CD4-positive, alpha-beta T cell treated with Interleukin-4 for 1 hour (primary cell): Measurements from ENCODE around the gene CPNE4.
"Not testable (repeated sequence)": the region's sequence is repeated elsewhere in the genome, so short reads cannot be mapped to it uniquely, and the experiment has no call there.

Source experiments
- DNase-seq, 2 donors: peaks; one replicate each; pipeline ENCODE4 v3.0.0-alpha.2; 2020 to 2022

CPNE4 gene

DNA sequence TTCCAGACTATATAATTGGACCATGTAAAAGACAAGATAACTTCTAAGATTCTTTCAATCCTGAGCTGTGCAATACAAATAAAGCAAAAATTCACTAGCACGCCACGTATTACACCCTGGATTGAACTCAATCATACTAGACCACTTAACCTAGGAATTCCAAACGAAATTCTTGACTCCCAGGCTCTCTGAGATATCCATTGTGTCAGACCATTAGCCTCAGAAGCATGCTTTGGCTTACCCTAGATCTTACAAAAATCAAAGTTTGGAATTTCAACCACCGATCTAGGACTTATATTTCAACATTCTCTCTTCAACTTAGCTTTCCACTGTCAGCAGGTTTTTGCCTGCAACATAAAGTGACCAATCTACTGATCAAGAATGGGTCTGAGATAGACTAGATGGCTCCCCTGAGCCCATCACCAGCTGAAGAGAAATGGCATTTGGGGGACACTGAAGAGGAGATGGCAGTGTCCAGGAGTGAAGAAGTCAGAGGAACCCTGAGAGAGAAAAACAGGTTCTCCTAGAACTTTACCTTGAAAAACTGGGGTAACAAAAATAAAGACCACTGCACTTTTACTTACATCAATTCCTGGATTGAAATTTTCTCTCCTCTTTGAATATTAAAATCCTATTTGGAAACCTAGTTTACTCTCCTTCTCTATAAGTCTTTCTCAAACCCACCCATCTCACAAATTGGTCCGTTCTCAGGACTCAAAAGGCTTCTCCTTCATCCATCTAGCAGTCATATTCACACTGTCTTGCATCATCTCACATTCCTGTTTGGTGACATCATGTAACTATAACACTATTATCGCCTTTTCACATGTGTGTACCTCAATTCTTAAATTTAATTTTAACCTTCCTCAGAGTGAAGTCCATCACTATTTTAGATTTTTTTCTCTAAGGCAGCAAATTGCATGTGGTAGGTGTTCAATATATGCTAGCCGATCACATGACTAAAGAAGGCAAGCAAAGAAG is 18.5 kb downstream of the CPNE4 start:
- no peak for DNase-seq

DNA sequence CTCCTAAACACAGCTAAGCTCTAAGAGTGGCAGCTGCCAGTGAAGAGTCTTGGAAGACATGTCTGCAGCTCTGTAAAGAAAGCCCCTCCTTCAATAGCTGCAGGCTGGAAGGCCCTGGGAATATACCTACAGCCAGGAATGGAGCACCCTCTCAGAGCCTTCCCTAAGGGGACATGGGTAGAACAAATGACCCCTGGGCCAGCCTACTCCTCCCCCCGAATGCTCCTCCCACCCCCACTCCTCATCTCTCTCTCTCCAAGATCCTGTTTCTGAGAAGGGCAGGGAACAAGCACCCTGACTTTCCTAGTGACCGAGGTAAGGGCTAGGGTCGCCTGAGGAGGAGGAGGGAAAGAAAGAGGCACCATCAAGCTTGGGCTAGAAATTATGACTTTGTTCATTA is 20.7 kb downstream of the CPNE4 start:
- no peak for DNase-seq

DNA sequence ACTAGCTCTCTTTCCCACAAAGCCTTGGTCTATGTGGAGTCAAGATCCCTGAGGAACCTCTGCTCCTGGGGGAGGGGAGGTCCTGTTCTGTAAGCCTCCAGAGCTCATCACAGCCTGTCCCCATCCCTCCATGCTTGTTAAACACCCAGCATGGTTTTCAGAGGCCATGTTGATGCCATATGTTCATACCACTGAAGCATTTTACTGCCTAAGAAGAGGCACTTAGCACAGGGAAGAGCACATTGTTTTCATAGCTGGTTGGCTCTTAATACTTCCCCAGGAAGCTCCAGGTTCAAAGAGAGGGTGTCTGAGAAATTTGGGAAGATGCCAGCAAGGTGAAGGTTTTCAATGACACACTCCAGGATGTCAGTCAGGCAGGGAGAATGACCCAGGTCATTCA is 25.6 kb downstream of the CPNE4 start:
- DNase-seq: no peak

GRCh38 chr3:132008837-132009236 is 26.0 kb downstream of the CPNE4 start:
- DNase-seq: no peak

DNA sequence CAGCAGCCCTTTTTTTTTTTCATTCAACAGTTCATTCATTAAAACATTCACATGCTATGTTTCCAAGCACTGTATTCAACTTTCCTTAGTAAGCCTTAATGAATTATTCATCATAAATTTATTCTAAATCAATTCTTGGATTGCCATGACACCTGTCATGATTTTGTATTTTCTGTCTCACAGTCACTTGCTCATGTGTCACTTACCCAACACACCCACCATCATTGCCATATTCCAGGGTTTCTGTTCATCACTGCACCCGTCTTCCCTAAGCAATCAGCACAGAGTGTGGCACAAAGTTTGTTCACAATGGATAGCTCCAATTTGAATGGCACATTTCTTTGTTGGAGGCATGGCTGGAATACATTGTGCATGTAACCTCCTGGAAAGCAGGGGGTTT is 27.2 kb downstream of the CPNE4 start:
- no peak for DNase-seq

DNA sequence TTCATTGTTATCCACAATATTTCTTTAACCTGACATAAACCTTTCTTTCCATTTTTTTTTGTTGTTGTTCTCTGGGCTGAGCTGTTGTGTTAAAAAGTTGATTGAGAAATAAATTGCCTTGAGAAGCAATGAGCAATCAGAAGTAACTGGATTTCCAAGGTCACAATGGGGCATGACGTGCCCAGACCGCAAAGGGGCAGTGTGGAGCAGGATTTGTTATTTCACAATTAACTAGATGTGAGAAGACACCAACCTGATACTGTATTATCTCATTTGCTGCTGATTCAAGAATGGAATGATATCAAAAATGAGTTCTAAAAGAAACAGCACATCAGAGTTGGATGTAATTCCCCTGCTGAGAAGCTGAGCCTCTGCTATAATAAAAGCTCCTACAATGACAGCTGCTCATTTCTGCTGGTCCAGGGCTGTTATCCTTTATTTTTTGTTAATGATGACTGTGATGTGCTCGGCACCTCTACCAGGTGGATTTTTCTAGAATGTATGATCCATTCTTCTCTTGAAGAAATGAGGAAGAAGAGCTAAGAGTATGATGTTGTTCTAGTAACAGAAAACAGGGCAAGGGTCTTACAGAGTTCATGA is 28.1 kb downstream of the CPNE4 start:
- DNase-seq: no peak

GRCh38 chr3:132004571-132004970 is 30.2 kb downstream of the CPNE4 start:
- DNase-seq: no peak

- no peak for DNase-seq
Observed at GRCh38 chr3:132003685-132004084, 31.1 kb downstream of the CPNE4 start.

- no peak for DNase-seq
Observed at GRCh38 chr3:132001999-132002398, 32.8 kb downstream of the CPNE4 start.

DNA sequence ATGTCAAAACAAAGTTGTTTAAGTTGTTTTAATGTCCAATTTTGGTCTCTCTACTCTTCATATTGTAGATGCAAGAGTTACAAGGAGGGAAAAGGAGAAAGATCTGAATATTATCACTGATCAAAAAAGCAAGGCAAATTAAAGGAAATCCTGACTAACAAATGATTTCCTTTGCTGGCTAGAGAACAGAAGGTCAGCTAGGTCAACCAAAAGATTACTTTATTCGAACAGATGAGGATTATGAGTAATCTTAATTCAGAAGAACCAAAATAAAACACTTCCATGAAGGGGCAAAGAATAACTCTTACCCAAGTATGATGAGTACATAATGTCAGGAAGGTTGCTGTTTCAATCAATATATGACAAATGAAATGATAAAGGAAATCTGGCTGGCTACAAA is 33.8 kb downstream of the CPNE4 start:
- no peak for DNase-seq

- DNase-seq: no peak
Observed at GRCh38 chr3:131998027-131998426, 36.8 kb downstream of the CPNE4 start.

DNA sequence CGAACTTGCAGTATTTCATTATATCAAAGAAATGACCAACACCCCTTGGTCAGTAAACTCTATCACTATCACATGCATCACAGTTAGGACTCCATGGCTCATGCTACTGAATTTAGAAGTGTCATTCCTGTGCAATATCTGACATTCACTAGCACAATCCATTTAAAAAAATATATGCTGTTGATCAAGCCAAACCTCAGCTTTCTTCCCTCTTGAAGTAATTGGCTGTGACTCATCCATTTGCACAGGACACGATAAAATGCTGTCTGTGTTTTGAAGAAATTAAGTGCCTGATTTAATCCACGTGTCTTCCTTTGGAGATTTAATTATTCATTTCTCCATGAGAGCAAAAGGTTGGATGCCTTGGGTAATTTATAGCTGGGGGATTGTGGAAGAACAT is 38.9 kb downstream of the CPNE4 start:
- no peak for DNase-seq

DNA sequence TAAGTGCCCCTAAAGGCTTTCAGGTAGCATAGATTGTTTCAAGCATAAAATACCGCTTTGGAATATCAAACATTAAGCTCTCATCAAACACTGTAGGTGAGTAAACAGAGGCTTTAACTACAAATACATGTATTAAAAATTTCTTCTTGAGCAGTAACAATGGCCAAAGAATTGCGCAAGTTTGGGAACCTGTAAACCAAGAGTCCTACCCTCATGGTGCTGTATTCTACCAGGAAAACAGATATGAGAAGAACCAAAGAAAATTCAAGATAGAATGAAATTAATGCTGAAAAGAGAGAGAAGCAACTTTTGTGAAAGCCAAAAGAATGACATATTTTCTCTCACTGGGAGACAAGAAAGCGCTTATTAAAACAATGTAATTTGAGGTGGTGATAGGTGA is 45.5 kb downstream of the CPNE4 start:
- no peak for DNase-seq

DNA sequence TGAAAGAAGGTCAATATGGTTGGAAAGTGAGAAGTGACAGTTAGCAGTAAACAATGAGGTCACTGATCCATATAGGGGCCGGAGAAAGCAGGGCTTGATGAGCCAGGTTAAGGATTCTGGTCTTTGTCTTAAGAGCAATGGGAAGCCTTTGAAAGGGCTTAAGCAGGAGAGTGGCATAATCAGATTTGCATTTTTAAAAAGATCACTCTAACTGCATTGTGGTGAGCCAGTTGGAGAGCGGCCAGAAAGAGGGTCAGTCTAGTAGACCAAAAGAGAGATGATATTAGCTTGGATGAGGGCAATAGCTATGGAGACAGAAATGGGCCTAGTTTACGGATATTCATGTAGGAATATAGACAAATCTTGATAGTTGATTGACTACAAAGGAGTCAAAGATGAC is 46.6 kb downstream of the CPNE4 start:
- DNase-seq: no peak

GRCh38 chr3:131983689-131984088 is 51.1 kb downstream of the CPNE4 start:
- DNase-seq: no peak

GRCh38 chr3:131981323-131981722 is 53.5 kb downstream of the CPNE4 start:
- no peak for DNase-seq

DNA sequence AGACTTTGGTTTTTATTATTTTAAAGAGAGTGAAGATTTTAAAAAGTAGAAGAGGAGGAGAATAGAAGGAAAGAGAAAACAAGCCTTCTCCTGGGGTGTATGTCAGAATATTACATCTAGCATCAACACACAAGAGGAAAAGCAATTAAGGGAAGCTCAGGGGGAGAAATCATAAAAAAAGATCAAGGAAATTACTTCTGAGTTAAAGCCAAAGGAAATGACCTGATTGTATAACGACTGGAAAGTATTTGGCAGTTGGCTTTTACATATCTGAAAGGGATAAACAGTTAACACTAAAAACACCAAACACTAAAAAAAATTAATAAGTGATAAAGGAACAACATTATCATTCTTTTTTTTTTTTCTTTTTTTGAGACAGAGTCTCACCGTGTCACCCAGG is 58.4 kb downstream of the CPNE4 start:
- DNase-seq: no peak

GRCh38 chr3:131975047-131975446 is 59.8 kb downstream of the CPNE4 start:
- DNase-seq: no peak

DNA sequence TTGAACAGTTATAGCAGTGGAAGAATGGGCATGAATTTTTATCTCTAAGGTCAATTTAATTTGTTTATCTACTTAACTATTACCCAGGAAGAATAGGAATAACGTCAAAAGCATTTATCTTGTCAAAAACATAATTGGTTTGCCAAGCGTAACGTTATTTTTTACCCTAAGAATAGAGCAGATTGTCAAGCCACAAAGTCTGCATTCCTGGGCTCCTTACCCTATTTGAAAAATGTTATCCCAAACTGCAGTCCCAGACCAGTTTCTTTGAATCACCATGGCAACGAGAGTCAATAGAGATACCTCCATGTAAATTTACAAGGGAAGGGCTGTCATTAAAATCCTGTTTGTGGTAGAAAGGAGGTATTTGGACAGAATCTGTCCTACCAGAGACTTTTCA is 61.1 kb downstream of the CPNE4 start:
- no peak for DNase-seq

DNA sequence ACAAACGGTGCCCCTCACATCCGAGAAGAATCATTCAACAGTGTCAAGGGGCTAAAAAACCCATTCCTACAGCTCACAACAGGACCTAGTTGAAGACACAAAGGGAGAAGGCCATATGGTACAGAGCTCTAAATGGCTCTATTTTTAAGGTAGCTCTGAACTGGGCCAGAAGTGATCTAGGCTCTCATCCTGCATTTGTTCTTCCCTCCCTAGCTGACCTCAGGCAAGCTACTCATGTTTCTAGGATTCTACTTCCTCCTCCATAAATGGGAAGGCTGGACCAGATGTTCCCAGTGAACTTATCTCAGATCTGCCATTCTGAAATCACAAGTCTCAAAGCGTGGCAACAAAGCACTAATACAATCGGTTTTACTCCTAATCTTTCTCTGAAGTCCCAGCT is 62.3 kb downstream of the CPNE4 start:
- no peak for DNase-seq

GRCh38 chr3:131972091-131972490 is 62.7 kb downstream of the CPNE4 start:
- DNase-seq: no peak

DNA sequence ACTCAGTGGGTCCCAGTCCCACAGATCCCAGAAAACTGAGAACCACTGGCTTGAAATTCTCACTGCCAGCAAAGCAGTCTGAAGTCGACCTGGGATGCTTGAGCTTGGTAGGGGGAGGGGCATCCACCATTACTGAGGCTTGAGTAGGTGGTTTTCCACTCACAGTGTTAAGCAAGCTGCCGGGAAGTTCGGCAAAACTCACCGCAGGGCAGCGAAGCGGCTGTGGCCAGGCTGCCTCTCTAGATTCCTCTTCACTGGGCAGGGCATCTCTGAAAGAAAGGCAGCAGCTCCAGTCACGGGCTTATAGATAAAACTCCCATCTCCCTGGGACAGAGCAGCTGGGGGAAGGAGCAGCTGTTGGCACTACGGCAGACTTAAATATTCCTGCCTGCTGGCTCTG is 71.4 kb downstream of the CPNE4 start:
- not testable (repeated sequence) for DNase-seq

GRCh38 chr3:131962982-131963381 is 71.8 kb downstream of the CPNE4 start:
- DNase-seq: no peak

DNA sequence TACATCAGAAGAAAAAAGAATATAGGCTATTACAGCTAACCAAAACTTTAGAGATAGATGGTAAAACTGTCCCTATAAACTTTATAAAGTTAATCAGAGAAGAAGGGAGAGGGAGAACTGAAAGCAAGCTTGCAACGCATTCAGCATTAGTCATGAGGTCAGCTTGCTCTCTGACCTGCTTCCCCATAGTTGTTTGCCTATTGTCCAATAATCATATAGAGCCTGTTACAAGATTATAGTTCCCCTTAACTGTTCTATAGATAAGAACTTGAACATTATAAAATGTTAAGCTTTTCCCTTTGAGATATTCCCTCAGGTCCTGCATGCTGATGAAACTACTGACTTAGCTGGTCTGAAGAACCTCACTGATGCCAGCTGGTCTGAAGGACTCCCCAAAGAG is 74.5 kb downstream of the CPNE4 start:
- DNase-seq: no peak

GRCh38 chr3:131957980-131958379 is 76.8 kb downstream of the CPNE4 start:
- DNase-seq: no peak
